ES-I3 (cell line): Measurements from ENCODE around the gene ENTHD1.
"Not testable (repeated sequence)": the region's sequence is repeated elsewhere in the genome, so short reads cannot be mapped to it uniquely, and the experiment has no call there.

ENCODE experiments used
- H3K36me3 ChIP-seq: 2 replicates; pipeline ENCODE4 v1.6.1; 2013; ENCODE audit warnings: mild to moderate bottlenecking, low read length, control low read depth, moderate library complexity; ENCODE audit not compliant: insufficient read depth
- H3K4me1 ChIP-seq: 2 replicates; pipeline ENCODE4 v1.6.1; 2013; ENCODE audit warnings: mild to moderate bottlenecking, control low read depth, low read length; ENCODE audit not compliant: insufficient read depth
- H3K9ac ChIP-seq: 2 replicates; pipeline ENCODE4 v1.6.1; 2013; ENCODE audit warnings: low read depth, mild to moderate bottlenecking, low read length, moderate library complexity
- H3K9me3 ChIP-seq: 2 replicates; pipeline ENCODE4 v1.6.1; 2013; ENCODE audit warnings: mild to moderate bottlenecking, low read length, moderate library complexity; ENCODE audit not compliant: control insufficient read depth, insufficient read depth

Gene ENTHD1

GRCh38 chr22:39868741-39869140 is 24.8 kb downstream of the ENTHD1 start:
- H3K9ac ChIP-seq = no peak overlapping the region
- no peaks in the 10 kb centered on the region for H3K4me1 ChIP-seq
- no peaks in the 10 kb centered on the region for H3K9me3 ChIP-seq
- no peaks in the 10 kb centered on the region for H3K36me3 ChIP-seq

- Histone ChIP-seq H3K9ac (no peak overlapping the region), H3K36me3 (no peaks in the 10 kb centered on the region), H3K9me3 (no peaks in the 10 kb centered on the region), H3K4me1 (no peaks in the 10 kb centered on the region)
These were observed 33.5 kb downstream of the ENTHD1 start for GRCh38 chr22:39859903-39860588.

GRCh38 chr22:39856588-39856987 is 37.0 kb downstream of the ENTHD1 start:
- no peaks in the 10 kb centered on the region for H3K9me3 ChIP-seq
- H3K9ac ChIP-seq = no peak overlapping the region

GRCh38 chr22:39852799-39853198 is 40.8 kb downstream of the ENTHD1 start:
- H3K9me3 ChIP-seq = no peaks in the 10 kb centered on the region
- no peaks in the 10 kb centered on the region for H3K36me3 ChIP-seq
- H3K9ac ChIP-seq = no peak overlapping the region
- no peaks in the 10 kb centered on the region for H3K4me1 ChIP-seq

More at GRCh38 chr22:39856588-39856987, 37.0 kb downstream of the ENTHD1 start:
- H3K36me3 ChIP-seq = no peaks in the 10 kb centered on the region
- no peaks in the 10 kb centered on the region for H3K4me1 ChIP-seq

GRCh38 chr22:39851606-39852315 is 41.8 kb downstream of the ENTHD1 start:
- no peaks in the 10 kb centered on the region for H3K4me1 ChIP-seq
- no peaks in the 10 kb centered on the region for H3K9me3 ChIP-seq
- H3K36me3 ChIP-seq = no peaks in the 10 kb centered on the region
- H3K9ac ChIP-seq = no peak overlapping the region

- H3K9me3 ChIP-seq = no peaks in the 10 kb centered on the region
- H3K4me1 ChIP-seq = no peaks in the 10 kb centered on the region
- H3K9ac ChIP-seq = no peak overlapping the region
- H3K36me3 ChIP-seq = no peaks in the 10 kb centered on the region
These were observed 46.1 kb downstream of the ENTHD1 start for GRCh38 chr22:39847477-39847876.

- H3K36me3 ChIP-seq, H3K9me3 ChIP-seq: not testable (repeated sequence)
These were observed 47.0 kb downstream of the ENTHD1 start for GRCh38 chr22:39846539-39846938.

GRCh38 chr22:39845529-39845928 is 48.0 kb downstream of the ENTHD1 start:
- no peaks in the 10 kb centered on the region for H3K4me1 ChIP-seq
- H3K36me3 ChIP-seq = no peaks in the 10 kb centered on the region
- H3K9me3 ChIP-seq = no peaks in the 10 kb centered on the region
- no peak overlapping the region for H3K9ac ChIP-seq

More at GRCh38 chr22:39846539-39846938, 47.0 kb downstream of the ENTHD1 start:
- not testable (repeated sequence) for H3K9ac ChIP-seq, H3K4me1 ChIP-seq

GRCh38 chr22:39839917-39840510 is 53.5 kb downstream of the ENTHD1 start:
- no peaks in the 10 kb centered on the region for H3K36me3 ChIP-seq
- H3K9me3 ChIP-seq = no peaks in the 10 kb centered on the region
- H3K9ac ChIP-seq = no peak overlapping the region
- no peaks in the 10 kb centered on the region for H3K4me1 ChIP-seq

- Histone ChIP-seq H3K9me3 (no peaks in the 10 kb centered on the region), H3K9ac (no peak overlapping the region), H3K36me3 (no peaks in the 10 kb centered on the region), H3K4me1 (no peaks in the 10 kb centered on the region)
These were observed 54.4 kb downstream of the ENTHD1 start for GRCh38 chr22:39839204-39839603.

GRCh38 chr22:39833610-39834009 is 60.0 kb downstream of the ENTHD1 start:
- Histone ChIP-seq H3K4me1 (no peaks in the 10 kb centered on the region), H3K36me3 (no peaks in the 10 kb centered on the region), H3K9me3 (no peaks in the 10 kb centered on the region), H3K9ac (no peak overlapping the region)

GRCh38 chr22:39833093-39833492 is 60.5 kb downstream of the ENTHD1 start:
- no peak overlapping the region for H3K9ac ChIP-seq

GRCh38 chr22:39832627-39833074 is 60.9 kb downstream of the ENTHD1 start:
- H3K9ac ChIP-seq = no peak overlapping the region
- no peaks in the 10 kb centered on the region for H3K9me3 ChIP-seq
- no peaks in the 10 kb centered on the region for H3K4me1 ChIP-seq
- no peaks in the 10 kb centered on the region for H3K36me3 ChIP-seq

More at GRCh38 chr22:39833093-39833492, 60.5 kb downstream of the ENTHD1 start:
- no peaks in the 10 kb centered on the region for H3K9me3 ChIP-seq
- H3K4me1 ChIP-seq = no peaks in the 10 kb centered on the region
- no peaks in the 10 kb centered on the region for H3K36me3 ChIP-seq

- no peaks in the 10 kb centered on the region for H3K4me1 ChIP-seq
- H3K36me3 ChIP-seq = no peaks in the 10 kb centered on the region
- no peaks in the 10 kb centered on the region for H3K9me3 ChIP-seq
- H3K9ac ChIP-seq = no peak overlapping the region
These were observed 67.9 kb downstream of the ENTHD1 start for GRCh38 chr22:39825661-39826102.

GRCh38 chr22:39821008-39821407 is 72.6 kb downstream of the ENTHD1 start:
- Histone ChIP-seq H3K9ac (no peak overlapping the region), H3K36me3 (no peaks in the 10 kb centered on the region), H3K9me3 (no peaks in the 10 kb centered on the region), H3K4me1 (no peaks in the 10 kb centered on the region)
